Heart right ventricle (tissue), 16 donors: ENCODE data around the gene PDE2A. TPM values are rescaled to one million over a fixed set of nuclear protein-coding genes. Genes with fewer than 3 reads are reported as not detected.

ENCODE experiments used
- ATAC-seq, 8 donors: fragments of 200-7000 bp; cut with Tn5 transposase; one replicate each; pipeline ENCODE4 v1.9.1; 2020; ENCODE audit warnings: mild to moderate bottlenecking in 8 of 8, moderate library complexity in 8 of 8, moderate number of reproducible peaks in 1 of 8
- DNase-seq, 2 donors: peaks; one replicate each; pipeline ENCODE4 v3.0.0-alpha.2; 2020
- H3K27ac ChIP-seq, 10 donors: fragments of 200-600 bp; sonication (generic) in 2 of 10; one replicate each; pipeline versions ENCODE4 v1.5.0 to v1.8.0; 2020 to 2022; ENCODE audit warnings: mild to moderate bottlenecking in 3 of 10
- H3K27me3 ChIP-seq, 7 donors: fragments of 200-600 bp; one replicate each; pipeline ENCODE4 v1.8.0; 2021 to 2022; ENCODE audit warnings: mild to moderate bottlenecking in 2 of 7
- H3K36me3 ChIP-seq, 9 donors: fragments of 200-600 bp; sonication (generic) in 1 of 9; one replicate each; pipeline versions ENCODE4 v1.5.0 to v1.8.0; 2020 to 2022; ENCODE audit warnings: mild to moderate bottlenecking in 2 of 9
- H3K4me1 ChIP-seq, 9 donors: fragments of 200-600 bp; sonication (generic) in 1 of 9; one replicate each; pipeline versions ENCODE4 v1.5.0 to v1.8.0; 2020 to 2022; ENCODE audit warnings: mild to moderate bottlenecking in 4 of 9
- H3K4me3 ChIP-seq, 10 donors: fragments of 200-600 bp; sonication (generic) in 2 of 10; one replicate each; pipeline versions ENCODE4 v1.5.0 to v1.8.0; 2020 to 2022; ENCODE audit warnings: mild to moderate bottlenecking in 7 of 10, moderate library complexity in 2 of 10
- H3K9me3 ChIP-seq, 11 donors: fragments of 200-600 bp in 10 of 11; sonication (generic) in 2 of 11; one replicate each; pipeline versions ENCODE4 v1.5.0 to v1.8.0; 2013 to 2022; ENCODE audit warnings: mild to moderate bottlenecking in 2 of 11, control low read depth in 1 of 11, moderate library complexity in 1 of 11
- CTCF ChIP-seq, 9 donors: fragments of 200-600 bp; sonication (generic) in 2 of 9; IDR thresholded peaks; one replicate each; pipeline versions ENCODE4 v1.5.0 to v1.8.0; 2021 to 2022; ENCODE audit warnings: antibody characterized with exemption in 9 of 9, mild to moderate bottlenecking in 5 of 9, moderate library complexity in 1 of 9
- WGBS, 2 donors: extraction: QIAGEN DNeasy Blood & Tissue Kit; methylation state at CpG; one replicate each; pipeline ENCODE4 v1.1.7; 2013; ENCODE audit warnings: inconsistent platforms in 1 of 2; 5-methylcytosine and 5-hydroxymethylcytosine counted together
- intact Hi-C, 10 donors: fragments of 100-400 bp; cut with DNase I; formaldehyde crosslinking; loops; one replicate each; pipeline versions ENCODE4 v1.11.1 to v1.14.2; 2022
- polyA plus RNA-seq, 2 donors: library from polyadenylated mRNA; stranded (reverse); fragments of 200-250 nt; gene quantifications; one replicate each; pipeline ENCODE4 v1.2.3, GENCODE V29; 2013
- total RNA-seq, 10 donors: library from RNA; stranded (reverse); fragmentation: NEBNext Ultra II Directional in 3 of 10; extraction: Animal tissue kit (Norgen Biotek cat#: 25700) in 3 of 10; gene quantifications; one replicate each; pipeline versions ENCODE4 v1.2.1 to v1.2.4, GENCODE V29; 2021 to 2023
- donor health status: Arrhythmogenic right ventricular cardiomyopathy.
- donor health status: ischemic (EF 13 %, LVEDD 7.1; RV severe dilation, severe dysfunction).
- donor health status: healthy with polysubstance abuse.
- donor health status: DM: no; HTN: yes; CAD: no.
- donor health status: DM: no; HTN: no; CAD: no.
- donor health status: ischemic (EF 25% LVEDD 6.9; RV normal size, moderate dysfunction).
- donor health status: ischemic (EF 25% LVEDD 5.7; RV mildly dilated, moderate dysfunction).
- donor health status: healthy.
- donor health status: DM: yes; HTN: yes; CAD: no.
- donor health status: Ischemic cardiomyopathy.
- donor health status: ischemic (EF 35%, LVEDD 5.7; RV mildly dilated, moderate dysfunction).
- donor health status: nonischemic (EF 11% LVEDD 7.7; RV severe dilation, severe dysfunction).
- donor health status: DM: yes; HTN: yes; CAD: no.
- donor health status: PGD.
- donor health status: ischemic (EF 29% LVEDD 5.4; RV normal size, mild dysfunction).
- donor health status: nonischemic (EF 23%, LVEDD 6.1; RV moderate dilation, normal function).

PDE2A gene
- total and polyA plus RNA-seq, 12 donors: 10.4 to 47.6 (median 30.2) TPM

GRCh38 chr11:72652873-72653630 is 21.2 kb downstream of the PDE2A start:
- Histone ChIP-seq H3K4me1 (no peaks in the 10 kb centered on the region), H3K9me3 (no peaks in the 10 kb centered on the region), H3K27me3 (no peaks in the 10 kb centered on the region), H3K36me3 (no peaks in the 10 kb centered on the region), H3K27ac (no peak overlapping the region), H3K4me3 (no peak overlapping the region)
- no peak for DNase-seq
- ATAC-seq: no peak
- intact Hi-C loops: loop anchor here in 1 of 10 donors (10.0 kb wide), 1 partner anchor 178 kb away; no protein-coding TSS in a partner anchor
- 63 to 70% methylated on average over 13 of the region's 13 CpGs for WGBS, 2 donors
- no peak for TF ChIP-seq CTCF (IDR thresholded peaks at IDR 0.05)

- intact Hi-C loops: loop anchor here in 1 of 10 donors (10.0 kb wide), 1 partner anchor 177 kb away; no protein-coding TSS in a partner anchor
- Histone ChIP-seq H3K36me3 (no peaks in the 10 kb centered on the region), H3K4me1 (no peaks in the 10 kb centered on the region), H3K4me3 (no peak overlapping the region), H3K27ac (no peak overlapping the region), H3K27me3 (no peaks in the 10 kb centered on the region), H3K9me3 (no peaks in the 10 kb centered on the region)
- TF ChIP-seq CTCF (IDR thresholded peaks at IDR 0.05): no peak
- DNase-seq (no peak), ATAC-seq (no peak)
Observed at GRCh38 chr11:72652133-72652532, 22.1 kb downstream of the PDE2A start.

- DNase-seq: no peak
- Histone ChIP-seq H3K27me3 (no peaks in the 10 kb centered on the region), H3K36me3 (no peaks in the 10 kb centered on the region), H3K27ac (no peak overlapping the region), H3K4me1 (no peaks in the 10 kb centered on the region), H3K9me3 (no peaks in the 10 kb centered on the region), H3K4me3 (no peak overlapping the region)
- intact Hi-C loops: loop anchor here in 5 of 10 donors (5.0 to 10.0 kb wide), 2 partner anchors 52 to 175 kb away; no protein-coding TSS in a partner anchor
- ATAC-seq: no peak
- TF ChIP-seq CTCF (IDR thresholded peaks at IDR 0.05): no peak
- 67 to 74% methylated on average over 5 of the region's 5 CpGs for WGBS, 2 donors
Observed at GRCh38 chr11:72649215-72649976, 24.8 kb downstream of the PDE2A start.

- DNase-seq (no peak), ATAC-seq (no peak)
- Histone ChIP-seq H3K36me3 (no peaks in the 10 kb centered on the region), H3K4me1 (peaks cover 0 to 1% (median 0%) of the 10 kb centered on the region in 9 donors), H3K27me3 (no peaks in the 10 kb centered on the region), H3K4me3 (no peak overlapping the region), H3K27ac (no peak overlapping the region), H3K9me3 (no peaks in the 10 kb centered on the region)
- 88 to 90% methylated on average over 7 of the region's 7 CpGs for WGBS, 2 donors
- TF ChIP-seq CTCF (IDR thresholded peaks at IDR 0.05): no peak
- intact Hi-C loops: loop anchor here in 5 of 10 donors (5.0 to 10.0 kb wide), 2 partner anchors 51 to 174 kb away; no protein-coding TSS in a partner anchor
Observed at GRCh38 chr11:72648384-72649136, 25.7 kb downstream of the PDE2A start.
